HG02759 (cell line): ENCODE results near the gene ADNP2.

ENCODE experiments used
- ATAC-seq: cut with Tn5 transposase; IDR thresholded peaks from one replicate; pipeline ENCODE4 v1.9.1; 2021; ENCODE audit warnings: mild to moderate bottlenecking, moderate library complexity; ENCODE audit not compliant: unreplicated experiment

Gene ADNP2, protein sequence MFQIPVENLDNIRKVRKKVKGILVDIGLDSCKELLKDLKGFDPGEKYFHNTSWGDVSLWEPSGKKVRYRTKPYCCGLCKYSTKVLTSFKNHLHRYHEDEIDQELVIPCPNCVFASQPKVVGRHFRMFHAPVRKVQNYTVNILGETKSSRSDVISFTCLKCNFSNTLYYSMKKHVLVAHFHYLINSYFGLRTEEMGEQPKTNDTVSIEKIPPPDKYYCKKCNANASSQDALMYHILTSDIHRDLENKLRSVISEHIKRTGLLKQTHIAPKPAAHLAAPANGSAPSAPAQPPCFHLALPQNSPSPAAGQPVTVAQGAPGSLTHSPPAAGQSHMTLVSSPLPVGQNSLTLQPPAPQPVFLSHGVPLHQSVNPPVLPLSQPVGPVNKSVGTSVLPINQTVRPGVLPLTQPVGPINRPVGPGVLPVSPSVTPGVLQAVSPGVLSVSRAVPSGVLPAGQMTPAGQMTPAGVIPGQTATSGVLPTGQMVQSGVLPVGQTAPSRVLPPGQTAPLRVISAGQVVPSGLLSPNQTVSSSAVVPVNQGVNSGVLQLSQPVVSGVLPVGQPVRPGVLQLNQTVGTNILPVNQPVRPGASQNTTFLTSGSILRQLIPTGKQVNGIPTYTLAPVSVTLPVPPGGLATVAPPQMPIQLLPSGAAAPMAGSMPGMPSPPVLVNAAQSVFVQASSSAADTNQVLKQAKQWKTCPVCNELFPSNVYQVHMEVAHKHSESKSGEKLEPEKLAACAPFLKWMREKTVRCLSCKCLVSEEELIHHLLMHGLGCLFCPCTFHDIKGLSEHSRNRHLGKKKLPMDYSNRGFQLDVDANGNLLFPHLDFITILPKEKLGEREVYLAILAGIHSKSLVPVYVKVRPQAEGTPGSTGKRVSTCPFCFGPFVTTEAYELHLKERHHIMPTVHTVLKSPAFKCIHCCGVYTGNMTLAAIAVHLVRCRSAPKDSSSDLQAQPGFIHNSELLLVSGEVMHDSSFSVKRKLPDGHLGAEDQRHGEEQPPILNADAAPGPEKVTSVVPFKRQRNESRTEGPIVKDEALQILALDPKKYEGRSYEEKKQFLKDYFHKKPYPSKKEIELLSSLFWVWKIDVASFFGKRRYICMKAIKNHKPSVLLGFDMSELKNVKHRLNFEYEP

DNA sequence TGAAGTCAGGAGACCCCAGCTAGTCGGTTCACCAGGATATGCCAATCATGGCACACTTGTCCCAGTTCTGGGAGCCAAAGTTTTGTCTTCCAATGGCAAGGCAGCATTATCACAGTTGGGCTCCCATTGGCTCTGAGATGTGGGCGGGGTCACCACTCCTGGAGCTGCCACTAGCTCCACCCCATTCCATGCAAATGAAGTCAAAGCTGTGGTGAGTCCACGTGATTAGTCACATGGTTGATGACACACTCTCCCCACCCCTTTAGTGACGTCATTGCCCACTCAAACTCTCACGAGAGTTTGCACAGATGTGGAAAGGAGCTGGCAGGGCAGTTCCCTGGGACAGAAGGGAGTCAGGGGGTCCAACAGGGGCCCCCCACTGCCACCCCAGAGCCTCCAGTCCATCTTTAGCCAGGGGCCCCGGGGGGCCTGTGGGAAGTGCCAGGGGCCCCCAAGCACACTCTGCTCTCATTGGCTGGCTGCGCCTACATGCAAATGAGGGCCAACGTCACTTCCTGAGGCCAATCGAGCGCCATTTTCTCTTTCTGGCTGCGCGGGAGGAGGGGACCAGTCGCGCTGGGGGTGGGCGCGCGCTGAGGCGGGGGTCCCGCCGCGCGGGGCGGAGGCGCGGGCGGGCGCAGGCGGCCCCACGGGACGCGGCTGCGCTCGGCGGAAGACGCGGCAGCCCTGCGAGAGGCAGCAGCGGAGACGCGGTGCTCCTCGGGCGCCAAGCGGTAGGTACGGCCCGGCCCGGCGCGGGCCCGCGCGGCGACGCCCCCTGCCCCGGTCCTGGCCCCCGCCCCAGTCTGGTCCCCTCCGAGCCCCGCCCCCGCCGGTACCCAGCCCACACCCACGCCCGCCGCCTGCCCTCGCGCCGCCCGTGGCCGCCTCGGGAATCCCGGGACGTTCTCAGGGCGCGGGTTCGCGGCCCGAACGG is at the start of gene ADNP2:
Gene ADNP2 (plus strand): TSS at position 524 of the 937 bp plus-strand sequence. CDS start 8,281 bp downstream, outside the sequence.
- ATAC-seq = peak; percentile 77

DNA sequence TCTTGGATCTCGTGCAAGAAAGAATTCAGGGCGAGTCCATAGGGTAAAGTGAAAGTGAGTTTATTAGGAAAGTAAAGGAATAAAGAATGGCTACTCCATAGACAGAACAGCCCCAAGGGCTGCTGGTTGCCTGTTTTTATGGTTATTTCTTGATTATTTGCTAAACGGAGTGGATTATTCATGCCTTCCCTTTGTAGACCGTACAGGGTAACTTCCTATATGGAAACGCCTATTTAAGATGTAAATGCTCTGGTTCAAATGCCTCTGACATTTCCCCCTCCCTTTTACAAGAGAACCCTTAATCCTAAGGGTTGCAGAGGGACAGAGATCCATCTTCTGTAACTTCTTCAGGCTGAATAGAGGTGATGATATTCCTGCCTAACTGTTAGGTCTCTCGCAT is 49.1 kb upstream of the ADNP2 start:
- no peak for ATAC-seq

DNA sequence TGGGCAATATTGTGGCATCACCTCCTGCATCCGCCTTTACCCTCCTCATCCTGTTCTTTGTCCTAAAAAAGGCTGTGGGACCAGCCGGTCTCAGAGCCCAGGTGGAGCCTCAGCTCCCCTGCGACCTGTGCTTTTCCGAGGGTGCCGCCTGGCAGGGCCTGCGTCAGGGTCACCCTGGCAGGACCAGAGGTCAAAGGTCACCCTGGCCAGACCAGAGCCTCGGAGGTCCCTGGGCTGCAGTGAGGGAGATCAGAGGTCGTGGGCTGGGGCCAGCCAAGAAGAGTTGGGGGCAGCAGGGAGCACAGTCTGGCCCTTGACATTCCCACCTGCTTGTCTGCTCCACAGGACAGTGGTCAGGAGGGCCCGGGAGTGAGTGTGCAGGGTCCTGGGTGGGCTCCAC is 43.4 kb upstream of the ADNP2 start:
- no peak for ATAC-seq

DNA sequence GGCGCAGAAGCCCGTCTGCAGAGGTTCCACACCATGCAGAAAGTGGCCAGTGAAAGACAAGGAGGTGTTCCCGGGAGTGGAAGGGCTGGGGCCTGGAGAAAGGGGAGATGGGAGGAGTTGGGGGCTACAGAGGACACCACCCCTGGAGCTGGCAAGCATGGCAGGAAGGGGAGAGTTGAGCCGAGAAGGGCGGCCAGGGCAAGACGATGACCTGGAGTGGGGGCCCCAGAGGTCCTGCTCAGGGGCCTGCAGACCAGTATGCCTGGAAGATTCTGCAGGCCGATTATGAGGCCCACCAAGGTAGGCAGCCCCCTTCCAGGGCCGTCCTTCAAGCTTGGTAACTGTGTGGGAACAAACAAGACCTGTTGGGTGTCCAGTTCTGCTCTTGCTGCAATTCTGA is 41.7 kb upstream of the ADNP2 start:
- ATAC-seq = no peak

DNA sequence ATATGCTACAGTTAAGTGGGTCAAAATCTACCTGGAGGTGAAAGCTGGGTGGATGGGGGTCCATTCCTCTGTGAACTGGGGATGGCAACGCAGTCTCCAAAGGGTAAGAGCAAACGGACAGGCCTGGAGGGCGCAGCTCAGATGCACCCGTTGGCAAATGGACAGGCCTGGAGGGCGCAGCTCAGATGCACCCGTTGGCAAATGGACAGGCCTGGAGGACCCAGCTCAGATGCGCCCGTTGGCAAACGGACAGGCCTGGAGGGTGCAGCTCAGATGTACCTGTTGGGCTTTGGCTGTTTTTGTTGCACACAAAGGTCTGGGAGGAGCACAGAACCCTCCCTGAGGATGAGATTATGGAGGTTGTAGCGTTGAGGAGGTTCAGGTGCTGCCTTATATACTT is 41.2 kb upstream of the ADNP2 start:
- no peak for ATAC-seq

DNA sequence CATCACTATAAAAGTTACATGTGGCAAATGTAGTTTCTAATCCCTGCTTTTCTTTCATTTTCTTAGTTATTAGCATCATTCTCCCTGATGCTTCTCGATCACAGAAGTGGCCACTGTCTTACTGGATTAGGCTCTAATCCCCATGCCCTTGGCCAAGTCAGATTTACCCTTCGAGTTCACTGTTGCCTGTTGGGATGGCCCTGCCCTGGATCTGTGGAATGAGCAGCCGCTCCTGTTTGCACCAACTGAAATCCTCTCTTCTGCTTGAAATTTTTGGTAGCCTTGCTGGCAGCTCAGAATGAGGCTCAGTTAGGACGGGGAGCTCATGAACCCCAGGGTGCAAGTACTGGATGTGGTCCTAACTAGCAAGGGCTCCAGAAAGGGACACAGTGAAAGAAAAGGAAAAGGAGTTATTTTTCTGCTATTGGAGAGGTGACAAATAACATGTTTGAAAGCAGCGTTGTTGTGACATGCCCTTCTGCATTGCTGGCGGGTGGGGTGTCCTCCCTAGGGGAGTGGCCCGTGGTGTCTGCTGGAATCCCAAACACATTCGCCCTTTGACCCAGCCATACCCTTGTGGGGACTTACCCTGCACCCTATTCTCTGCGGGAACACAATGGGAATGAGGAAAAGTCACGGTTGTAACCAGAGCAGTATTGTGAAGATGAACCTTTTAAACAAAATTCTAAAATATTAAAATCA is 40.3 kb upstream of the ADNP2 start:
- no peak for ATAC-seq

DNA sequence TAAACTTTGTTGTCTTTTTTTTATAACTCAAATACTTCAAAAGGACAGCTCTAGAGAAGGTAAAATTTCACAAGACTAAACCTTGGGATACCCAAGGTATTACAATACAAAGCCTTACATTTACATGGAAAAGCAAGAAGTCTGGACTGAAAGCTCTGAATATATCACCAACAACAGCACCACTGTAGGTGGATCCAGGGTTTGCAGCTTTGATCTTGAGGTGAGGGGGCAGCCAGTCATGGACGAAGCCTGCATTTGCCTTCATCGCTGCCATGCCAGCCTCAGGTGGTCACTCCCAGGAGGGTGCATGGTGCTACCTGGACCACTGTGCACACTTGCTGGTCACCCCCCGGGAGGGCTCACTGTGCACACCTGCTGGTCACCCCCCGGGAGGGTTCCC is 38.2 kb upstream of the ADNP2 start:
- ATAC-seq = no peak

DNA sequence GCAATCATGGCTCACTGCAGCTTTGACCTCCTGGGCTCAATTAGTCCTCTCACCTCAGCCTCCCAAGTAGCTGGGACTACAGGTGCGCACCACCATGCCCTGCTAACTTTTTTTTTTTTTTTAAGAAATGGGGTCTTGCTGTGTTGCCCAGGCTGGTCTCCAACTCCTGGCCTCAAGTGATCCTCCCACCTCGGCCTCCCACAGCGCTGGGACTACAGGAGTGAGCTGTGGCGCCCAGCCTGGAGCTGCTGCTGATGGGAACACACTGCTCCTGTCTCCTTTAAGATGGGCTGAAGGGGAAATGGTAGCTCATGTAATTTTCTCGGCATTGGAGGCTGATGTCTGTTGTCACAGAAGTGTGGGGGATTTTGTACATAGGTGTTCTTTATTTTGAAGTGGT is 34.9 kb upstream of the ADNP2 start:
- no peak for ATAC-seq

DNA sequence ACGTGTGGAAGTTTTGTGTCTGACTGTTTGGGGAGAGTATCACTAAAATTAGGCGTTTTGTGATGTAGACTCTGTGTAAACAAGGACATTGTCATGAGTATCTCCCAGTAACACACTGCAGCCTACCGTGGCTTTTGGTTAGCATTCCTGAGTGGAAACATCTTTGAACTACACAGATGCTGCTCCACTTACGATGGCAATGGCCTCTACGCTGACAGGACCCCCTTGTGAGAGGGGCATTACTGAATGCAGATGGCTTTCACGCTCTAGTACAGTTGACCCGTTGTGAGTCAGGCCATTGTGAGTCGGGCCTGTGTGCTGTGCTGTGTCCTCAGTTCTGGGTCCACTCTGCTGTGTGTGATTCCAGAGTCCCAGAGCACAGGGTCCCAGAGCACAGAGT is 34.4 kb upstream of the ADNP2 start:
- no peak for ATAC-seq

DNA sequence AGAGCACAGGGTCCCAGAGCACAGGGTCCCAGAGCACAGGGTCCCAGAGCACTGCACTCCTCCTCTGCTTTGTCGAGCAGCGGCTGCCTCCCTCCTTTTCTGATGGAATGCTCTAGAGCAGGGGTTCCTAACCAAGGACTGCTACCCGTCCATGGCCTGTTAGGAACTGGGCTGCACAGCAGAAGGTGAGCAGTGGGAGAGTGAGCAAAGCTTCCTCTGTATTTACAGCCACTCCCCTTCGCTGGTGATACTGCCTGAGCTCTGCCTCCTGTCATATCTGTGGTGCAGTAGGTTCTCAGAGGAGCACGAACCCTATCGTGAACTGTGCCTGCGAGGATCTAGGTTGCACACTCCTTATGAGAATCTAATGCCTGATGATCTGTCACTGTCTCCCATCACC is 33.1 kb upstream of the ADNP2 start:
- no peak for ATAC-seq

DNA sequence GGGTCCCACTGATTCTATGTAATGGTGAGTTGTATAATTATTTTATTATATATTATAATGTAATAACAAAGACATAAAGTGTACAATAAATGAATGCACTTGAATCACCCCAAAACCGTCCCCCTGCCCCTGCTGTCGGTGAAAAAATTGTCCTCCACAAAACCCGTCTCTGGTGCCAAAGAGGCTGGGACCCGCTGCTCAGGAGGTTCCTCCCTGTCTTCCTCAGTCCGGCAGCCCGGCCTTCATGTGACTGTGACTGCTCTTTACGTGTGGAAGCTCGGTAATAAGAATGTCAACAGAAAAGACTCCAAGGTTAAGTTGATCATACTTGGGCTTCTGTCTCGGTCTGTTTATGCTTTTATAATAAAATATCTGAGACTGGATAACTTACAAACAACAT is 32.7 kb upstream of the ADNP2 start:
- ATAC-seq = no peak

DNA sequence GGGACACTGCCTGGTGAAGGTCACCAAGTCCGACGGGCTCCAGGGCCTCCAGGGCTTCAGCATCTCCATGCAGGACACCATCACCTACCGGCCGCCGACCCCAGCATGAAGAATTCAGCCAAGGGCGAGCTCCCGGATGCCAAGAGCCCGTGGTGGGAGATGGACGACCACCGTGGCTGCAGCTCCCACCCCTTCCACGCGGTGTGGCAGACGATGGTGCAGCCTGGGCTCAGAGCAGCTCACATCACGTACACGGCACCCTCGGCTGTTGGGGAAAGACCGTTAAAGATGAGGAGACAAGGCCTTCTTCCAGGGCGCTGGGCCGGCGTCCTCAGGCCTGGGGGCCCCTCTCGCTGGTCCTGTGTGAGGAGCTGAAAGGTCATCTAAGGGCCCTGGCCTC is 31.2 kb upstream of the ADNP2 start:
- ATAC-seq = no peak

DNA sequence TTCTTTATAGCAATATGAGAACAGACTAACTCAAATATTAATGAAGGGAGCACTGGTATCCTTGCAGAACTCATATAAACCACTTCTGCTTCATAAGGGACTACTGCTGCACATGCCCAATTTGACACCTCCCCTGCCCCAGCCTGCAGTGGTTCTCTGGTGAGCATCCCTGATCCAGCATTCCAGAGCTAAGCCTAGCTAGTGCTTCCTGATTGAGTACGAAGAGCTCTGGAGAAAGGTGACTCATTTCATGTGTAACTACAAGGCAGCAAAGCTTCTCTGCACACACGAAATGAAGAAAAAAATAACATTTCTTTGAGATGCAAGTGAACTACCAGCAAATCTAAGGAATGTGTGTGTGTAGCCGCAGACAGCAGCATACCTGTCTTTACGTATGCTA is 22.8 kb upstream of the ADNP2 start:
- no peak for ATAC-seq

DNA sequence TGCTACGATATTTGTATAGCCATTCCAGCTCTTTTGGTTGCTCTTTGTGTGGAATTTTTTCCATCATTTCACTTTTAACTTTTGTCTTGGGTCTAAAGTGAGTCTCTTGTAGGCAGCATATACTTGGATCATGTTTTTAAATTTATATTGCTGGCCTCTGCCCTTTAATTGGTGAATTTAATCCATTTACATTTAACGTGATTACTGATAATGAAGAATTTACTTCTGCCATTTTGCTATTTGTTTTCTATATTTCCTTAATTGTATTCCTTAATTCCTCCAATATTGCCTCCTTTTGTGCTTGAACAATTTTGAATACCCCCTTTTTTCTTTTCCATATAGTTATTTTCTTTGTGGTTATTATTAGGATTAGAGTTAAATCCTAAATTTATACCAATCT is 21.0 kb upstream of the ADNP2 start:
- ATAC-seq = no peak

DNA sequence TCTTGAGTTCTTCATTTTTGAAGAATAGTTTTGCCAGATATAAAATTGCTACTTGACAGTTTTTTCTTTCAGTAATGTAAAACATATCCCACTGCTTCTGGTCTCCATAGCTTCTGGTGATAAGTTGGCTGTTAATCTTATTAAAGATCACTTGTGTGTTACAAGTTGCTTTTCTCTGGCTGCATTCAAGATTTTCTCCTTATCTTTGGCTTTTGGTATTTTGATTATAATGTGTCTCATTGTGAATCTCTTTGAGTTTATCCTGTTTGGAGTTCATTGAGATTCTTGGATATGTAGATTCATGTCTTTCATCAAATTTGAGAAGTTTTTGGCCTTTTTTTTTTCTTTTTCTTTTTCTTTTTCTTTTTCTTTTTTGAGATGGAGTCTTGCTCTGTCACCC is 20.2 kb upstream of the ADNP2 start:
- no peak for ATAC-seq

DNA sequence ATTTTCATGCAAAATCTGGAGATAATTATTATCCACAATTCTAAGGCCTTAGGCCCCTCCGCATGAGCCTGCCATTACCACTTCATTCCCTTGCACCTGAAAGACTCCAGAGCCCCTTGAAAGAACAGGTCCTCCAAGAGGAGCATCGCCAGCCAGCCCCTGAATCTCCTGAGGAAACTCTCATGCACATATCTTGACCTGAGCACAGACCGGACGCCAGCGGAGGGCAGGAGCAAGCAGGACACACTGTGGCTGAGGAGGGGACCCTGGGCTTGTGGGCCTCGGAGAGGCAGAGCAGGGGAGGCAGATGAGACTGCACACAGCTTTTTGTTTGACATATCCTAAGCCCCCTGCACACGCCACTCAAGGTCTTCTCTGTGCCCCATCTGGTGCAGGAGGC is 13.6 kb upstream of the ADNP2 start:
- ATAC-seq = no peak

DNA sequence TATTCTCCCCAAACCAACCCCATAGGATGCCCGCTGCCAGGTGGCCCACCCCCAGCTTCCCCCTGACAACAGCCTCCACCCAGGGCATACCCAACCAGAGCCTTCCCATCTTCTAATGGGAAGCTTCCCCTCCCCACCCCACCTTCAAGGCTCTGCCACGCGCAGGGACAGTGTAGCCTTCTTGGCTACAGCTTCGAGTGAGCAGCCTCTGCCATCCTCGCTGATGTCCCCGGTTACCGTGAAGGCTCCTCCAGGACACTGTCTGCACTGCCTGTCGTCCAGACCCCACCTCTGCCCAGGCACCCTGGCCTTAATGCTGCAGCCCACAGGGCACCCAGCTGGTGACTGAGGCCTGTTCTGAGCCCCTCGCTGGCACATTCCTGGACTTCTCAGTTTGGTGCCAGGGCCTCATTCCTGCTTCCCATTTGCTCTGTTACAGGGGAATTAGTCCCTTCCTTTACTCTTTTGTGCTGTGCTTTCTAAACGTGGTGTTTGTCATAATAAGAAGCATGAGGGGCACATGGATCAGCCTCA is 13.0 kb upstream of the ADNP2 start:
- no peak for ATAC-seq

DNA sequence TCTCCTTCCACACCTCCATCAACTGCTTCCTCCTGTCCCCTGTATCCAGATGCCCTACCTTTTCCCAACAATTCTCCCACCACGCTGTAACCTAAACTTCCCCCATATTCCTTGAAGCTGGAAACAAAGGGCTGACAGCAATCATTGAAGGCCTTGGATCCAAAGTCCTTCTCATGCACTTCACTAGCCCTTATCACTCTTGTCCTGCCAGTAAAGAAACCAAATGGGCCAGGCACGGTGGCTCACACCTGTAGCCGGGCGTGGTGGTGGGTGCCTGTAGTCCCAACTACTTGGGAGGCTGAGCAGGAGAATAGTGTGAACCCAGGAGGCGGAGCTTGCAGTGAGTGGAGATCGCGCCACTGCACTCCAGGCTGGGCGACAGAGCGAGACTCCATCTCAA is 11.9 kb upstream of the ADNP2 start:
- no peak for ATAC-seq

DNA sequence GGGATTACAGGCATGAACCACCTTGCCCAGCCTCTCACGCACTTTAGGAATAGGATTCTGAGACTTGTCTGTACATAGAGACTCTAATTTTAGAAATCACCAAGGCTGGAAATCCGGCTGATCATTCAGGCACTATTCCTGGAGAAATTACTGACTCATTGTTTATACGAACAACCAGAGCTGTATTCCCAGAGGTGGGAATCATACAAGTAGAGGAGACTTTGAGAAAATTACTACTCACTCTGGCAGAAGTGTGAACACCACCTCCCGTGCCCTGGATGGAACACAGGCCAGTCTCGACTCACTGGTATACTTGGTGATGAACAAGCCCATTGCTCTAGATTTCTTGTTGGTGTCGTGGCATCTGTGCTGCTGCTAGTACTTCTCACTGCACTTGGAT is 5.8 kb upstream of the ADNP2 start:
- ATAC-seq = no peak

DNA sequence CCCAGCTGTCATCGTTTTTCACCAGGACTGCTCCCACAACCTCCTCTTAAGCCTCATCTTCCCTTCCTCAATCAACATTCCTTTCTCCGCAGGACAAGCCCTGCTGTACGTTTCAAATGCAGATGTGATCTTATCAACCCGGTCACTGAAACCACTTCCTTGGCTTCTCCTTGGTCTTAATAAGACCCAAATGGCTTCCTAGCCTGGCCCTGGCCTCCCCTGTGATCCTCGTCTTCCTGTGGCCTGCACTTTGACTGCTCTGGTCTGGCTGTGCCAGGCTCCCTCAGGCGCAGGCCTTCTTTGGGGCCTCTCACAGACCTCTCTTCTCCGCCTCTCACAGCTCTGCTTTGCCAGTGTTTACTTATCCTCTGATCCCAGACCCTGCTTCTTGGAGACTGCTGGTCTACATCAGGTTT is 4.7 kb upstream of the ADNP2 start:
- no peak for ATAC-seq
